ENCODE data around the gene HMX2. TPM values are rescaled to one million over a fixed set of nuclear protein-coding genes. Genes with fewer than 3 reads are reported as not detected.

HMX2 gene
- total RNA-seq, 4 donors from 2014 or later: not detected

- 37% methylated on average over 9 of the region's 9 CpGs for WGBS
- Histone ChIP-seq H3K4me3 (peak overlapping the region; percentile 92), H3K4me1 (peaks cover 41% of the 10 kb centered on the region), H3K27ac (no peak overlapping the region), H3K9me3 (no peaks in the 10 kb centered on the region), H3K27me3 (peaks cover 50% of the 10 kb centered on the region), H3K36me3 (peaks cover 15% of the 10 kb centered on the region)
- TF ChIP-seq POLR2AphosphoS5 (IDR thresholded peaks at IDR 0.05): no peak
- TF ChIP-seq POLR2A (IDR thresholded peaks at IDR 0.05): no peak
- TF ChIP-seq EP300 (IDR thresholded peaks at IDR 0.05): no peak
- TF ChIP-seq CTCF (IDR thresholded peaks at IDR 0.05): no peak
- no peak for DNase-seq (ENCODE audit: low spot score in 2 of 2)
Measured at GRCh38 chr10:123153486-123154091, 5.7 kb downstream of the HMX2 start.

- H3K27ac ChIP-seq: peak within 1 kb of the TSS; percentile 85
- peaks cover 44% of the 10 kb centered on the region for H3K27me3 ChIP-seq
- H3K36me3 ChIP-seq: peaks cover 21% of the 10 kb centered on the region
- DNase-seq (ENCODE audit: low spot score in 2 of 2): peak; percentile 99
- WGBS: 0% methylated on average over 22 of the region's 50 CpGs
- H3K9me3 ChIP-seq: no peaks in the 10 kb centered on the region
- peak within 1 kb of the TSS; percentile 92 for H3K4me3 ChIP-seq
- peaks cover 35% of the 10 kb centered on the region for H3K4me1 ChIP-seq
- TF ChIP-seq CTCF (IDR thresholded peaks at IDR 0.05) (peak in 1 of 2 donors; percentile 27), POLR2AphosphoS5 (IDR thresholded peaks at IDR 0.05) (peak in 2 of 3 donors; percentile 17 to 71), POLR2A (IDR thresholded peaks at IDR 0.05) (peak; percentile 56 to 62), EP300 (IDR thresholded peaks at IDR 0.05) (no peak)
Measured at GRCh38 chr10:123154092-123154710, 6.3 kb downstream of the HMX2 start, which contains the start of gene BUB3. Gene BUB3, plus strand, starts transcription at chr10:123154402. Its CDS starts 516 bp downstream, at chr10:123154918.

- DNase-seq (ENCODE audit: low spot score in 2 of 2): no peak
- TF ChIP-seq POLR2A (IDR thresholded peaks at IDR 0.05) (no peak), POLR2AphosphoS5 (IDR thresholded peaks at IDR 0.05) (no peak), CTCF (IDR thresholded peaks at IDR 0.05) (no peak), EP300 (IDR thresholded peaks at IDR 0.05) (no peak)
- peak overlapping the region; percentile 85 for H3K27ac ChIP-seq
- H3K4me1 ChIP-seq: peaks cover 28% of the 10 kb centered on the region
- no peaks in the 10 kb centered on the region for H3K9me3 ChIP-seq
- peak overlapping the region; percentile 92 for H3K4me3 ChIP-seq
- H3K36me3 ChIP-seq: peaks cover 24% of the 10 kb centered on the region
- peaks cover 37% of the 10 kb centered on the region for H3K27me3 ChIP-seq
- 12% methylated on average over 21 of the region's 49 CpGs for WGBS
Measured at GRCh38 chr10:123154711-123155505, 7.0 kb downstream of the HMX2 start.

GRCh38 chr10:123156078-123156477 is 8.1 kb downstream of the HMX2 start:
- TF ChIP-seq CTCF (IDR thresholded peaks at IDR 0.05) (no peak), EP300 (IDR thresholded peaks at IDR 0.05) (no peak), POLR2AphosphoS5 (IDR thresholded peaks at IDR 0.05) (no peak), POLR2A (IDR thresholded peaks at IDR 0.05) (no peak)
- peaks cover 33% of the 10 kb centered on the region for H3K36me3 ChIP-seq
- 88% methylated on average over 2 of the region's 2 CpGs for WGBS
- H3K9me3 ChIP-seq: no peaks in the 10 kb centered on the region
- H3K27me3 ChIP-seq: peaks cover 25% of the 10 kb centered on the region
- no peak for DNase-seq (ENCODE audit: low spot score in 2 of 2)
- H3K4me1 ChIP-seq: peaks cover 17% of the 10 kb centered on the region
- H3K27ac ChIP-seq: no peak overlapping the region
- H3K4me3 ChIP-seq: no peak overlapping the region

- no peak overlapping the region for H3K4me3 ChIP-seq
- peaks cover 11% of the 10 kb centered on the region for H3K4me1 ChIP-seq
- 91% methylated on average over 3 of the region's 3 CpGs for WGBS
- H3K27me3 ChIP-seq: peaks cover 14% of the 10 kb centered on the region
- TF ChIP-seq POLR2A (IDR thresholded peaks at IDR 0.05) (no peak), POLR2AphosphoS5 (IDR thresholded peaks at IDR 0.05) (no peak), EP300 (IDR thresholded peaks at IDR 0.05) (no peak), CTCF (IDR thresholded peaks at IDR 0.05) (no peak)
- H3K9me3 ChIP-seq: no peaks in the 10 kb centered on the region
- no peak overlapping the region for H3K27ac ChIP-seq
- peaks cover 43% of the 10 kb centered on the region for H3K36me3 ChIP-seq
- no peak for DNase-seq (ENCODE audit: low spot score in 2 of 2)
Measured at GRCh38 chr10:123157210-123157609, 9.3 kb downstream of the HMX2 start.

Measured in suprapubic skin (tissue), 4 donors.